ENCODE results near the gene ATG5. TPM values are rescaled to one million over a fixed set of nuclear protein-coding genes. Genes with fewer than 3 reads are reported as not detected.
"Not testable (repeated sequence)": the region's sequence is repeated elsewhere in the genome, so short reads cannot be mapped to it uniquely, and the experiment has no call there.

Gene ATG5
- total RNA-seq, 2 experiments from 2014 or later, result 18.8 to 31.1 TPM

DNA sequence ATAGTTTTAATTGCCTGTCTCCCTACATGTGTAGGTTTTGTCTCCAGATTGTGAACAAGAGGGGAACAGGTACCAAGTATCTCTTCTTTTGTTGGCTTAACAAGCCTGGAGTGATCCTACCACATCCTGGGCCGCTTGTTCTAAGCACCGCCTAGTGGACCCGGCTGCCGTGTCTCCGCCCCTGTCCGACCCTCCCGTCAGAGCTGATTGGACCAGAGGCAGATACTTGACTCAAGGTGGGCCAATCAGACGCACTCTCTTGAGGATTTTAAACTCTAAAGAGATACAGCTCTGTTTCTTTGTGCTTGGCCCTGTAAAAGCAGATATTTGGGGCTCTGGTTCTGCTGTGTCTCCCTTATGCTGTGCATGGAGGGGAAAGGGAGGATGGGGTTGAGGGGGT, 171.2 kb downstream of the ATG5 start:
- Histone ChIP-seq H3K4me3 (ENCODE audit: low read depth, low read length, poor library complexity, severe bottlenecking) (no peak overlapping the region), H3K4me1 (ENCODE audit: insufficient read depth, low read length, poor library complexity, severe bottlenecking) (no peaks in the 10 kb centered on the region), H3K79me2 (ENCODE audit: insufficient read depth, low read depth, low read length) (no peaks in the 10 kb centered on the region), H3K36me3 (ENCODE audit: insufficient read depth, low read length) (no peaks in the 10 kb centered on the region), H4K20me1 (ENCODE audit: insufficient read depth, low read length) (no peaks in the 10 kb centered on the region), H3K9me2 (ENCODE audit: insufficient read depth, low read length) (no peaks in the 10 kb centered on the region), H2AFZ (ENCODE audit: low read length) (no peak overlapping the region), H3K9me3 (ENCODE audit: low read length) (no peaks in the 10 kb centered on the region), H3K4me2 (ENCODE audit: low read length) (no peak overlapping the region), H3K27ac (ENCODE audit: low read depth, low read length, poor library complexity, severe bottlenecking) (no peak overlapping the region)
- TF ChIP-seq, protein P1, sequence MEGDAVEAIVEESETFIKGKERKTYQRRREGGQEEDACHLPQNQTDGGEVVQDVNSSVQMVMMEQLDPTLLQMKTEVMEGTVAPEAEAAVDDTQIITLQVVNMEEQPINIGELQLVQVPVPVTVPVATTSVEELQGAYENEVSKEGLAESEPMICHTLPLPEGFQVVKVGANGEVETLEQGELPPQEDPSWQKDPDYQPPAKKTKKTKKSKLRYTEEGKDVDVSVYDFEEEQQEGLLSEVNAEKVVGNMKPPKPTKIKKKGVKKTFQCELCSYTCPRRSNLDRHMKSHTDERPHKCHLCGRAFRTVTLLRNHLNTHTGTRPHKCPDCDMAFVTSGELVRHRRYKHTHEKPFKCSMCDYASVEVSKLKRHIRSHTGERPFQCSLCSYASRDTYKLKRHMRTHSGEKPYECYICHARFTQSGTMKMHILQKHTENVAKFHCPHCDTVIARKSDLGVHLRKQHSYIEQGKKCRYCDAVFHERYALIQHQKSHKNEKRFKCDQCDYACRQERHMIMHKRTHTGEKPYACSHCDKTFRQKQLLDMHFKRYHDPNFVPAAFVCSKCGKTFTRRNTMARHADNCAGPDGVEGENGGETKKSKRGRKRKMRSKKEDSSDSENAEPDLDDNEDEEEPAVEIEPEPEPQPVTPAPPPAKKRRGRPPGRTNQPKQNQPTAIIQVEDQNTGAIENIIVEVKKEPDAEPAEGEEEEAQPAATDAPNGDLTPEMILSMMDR (conservative IDR thresholded peaks at IDR 0.05; ENCODE audit: low read length), result no peak
- TF ChIP-seq EZH2phosphoT487 (IDR thresholded peaks at IDR 0.05; ENCODE audit: borderline replicate concordance, low read depth, low read length), result no peak
- ChIA-PET POLR2A (interaction anchor here (0.9 to 1.2 kb wide), 4 partner anchors 8 to 10 kb away, joined by 3 to 7 read pairs (median 4); no protein-coding TSS in a partner anchor), CTCF (ENCODE audit: unreplicated experiment) (interaction anchor here (1.7 kb wide), 1 partner anchor 10 kb away, joined by 5 read pairs; no protein-coding TSS in a partner anchor)
- intact Hi-C loops (cut with micrococcal nuclease; ENCODE audit: unreplicated experiment), result no loop called here
- BruUV-seq (replicated peaks), result no TSS peak
- no peak for DNase-seq (ENCODE audit: low spot score)

DNA sequence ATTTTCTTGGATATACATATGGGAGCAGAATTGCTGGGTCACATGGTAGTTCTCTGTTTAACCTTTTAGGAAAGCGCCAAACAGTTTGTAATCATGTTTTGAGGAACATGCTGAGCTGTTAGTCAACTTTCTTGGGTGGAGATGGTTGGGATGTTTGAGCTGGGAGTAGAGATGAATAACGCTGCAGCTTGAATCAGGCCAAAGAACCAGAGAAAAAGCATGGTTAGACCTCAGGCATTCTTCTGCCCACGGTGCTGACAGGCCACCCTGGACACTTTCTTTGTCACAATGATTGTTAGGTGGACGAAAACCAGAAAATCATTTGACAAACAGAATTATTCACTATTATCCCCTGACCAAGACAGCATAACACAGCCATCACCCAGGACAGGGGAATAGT, 172.6 kb downstream of the ATG5 start:
- intact Hi-C loops (cut with micrococcal nuclease; ENCODE audit: unreplicated experiment), result no loop called here
- Histone ChIP-seq H3K4me1 (ENCODE audit: insufficient read depth, low read length, poor library complexity, severe bottlenecking) (no peaks in the 10 kb centered on the region), H3K36me3 (ENCODE audit: insufficient read depth, low read length) (no peaks in the 10 kb centered on the region), H3K9me3 (ENCODE audit: low read length) (no peaks in the 10 kb centered on the region), H3K4me3 (ENCODE audit: low read depth, low read length, poor library complexity, severe bottlenecking) (no peak overlapping the region), H4K20me1 (ENCODE audit: insufficient read depth, low read length) (no peaks in the 10 kb centered on the region), H3K4me2 (ENCODE audit: low read length) (no peak overlapping the region), H3K27ac (ENCODE audit: low read depth, low read length, poor library complexity, severe bottlenecking) (no peak overlapping the region), H3K79me2 (ENCODE audit: insufficient read depth, low read depth, low read length) (no peaks in the 10 kb centered on the region), H3K9me2 (ENCODE audit: insufficient read depth, low read length) (no peaks in the 10 kb centered on the region), H2AFZ (ENCODE audit: low read length) (no peak overlapping the region)
- BruUV-seq (replicated peaks), result no TSS peak
- CTCF ChIA-PET (ENCODE audit: unreplicated experiment), result no interaction called here
- TF ChIP-seq, protein P1 (conservative IDR thresholded peaks at IDR 0.05; ENCODE audit: low read length), result no peak
- TF ChIP-seq EZH2phosphoT487 (IDR thresholded peaks at IDR 0.05; ENCODE audit: borderline replicate concordance, low read depth, low read length), result no peak
- POLR2A ChIA-PET, result interaction anchor here (1.2 kb wide), 1 partner anchor 9 kb away, joined by 4 read pairs; no protein-coding TSS in a partner anchor
- no peak for DNase-seq (ENCODE audit: low spot score)

DNA sequence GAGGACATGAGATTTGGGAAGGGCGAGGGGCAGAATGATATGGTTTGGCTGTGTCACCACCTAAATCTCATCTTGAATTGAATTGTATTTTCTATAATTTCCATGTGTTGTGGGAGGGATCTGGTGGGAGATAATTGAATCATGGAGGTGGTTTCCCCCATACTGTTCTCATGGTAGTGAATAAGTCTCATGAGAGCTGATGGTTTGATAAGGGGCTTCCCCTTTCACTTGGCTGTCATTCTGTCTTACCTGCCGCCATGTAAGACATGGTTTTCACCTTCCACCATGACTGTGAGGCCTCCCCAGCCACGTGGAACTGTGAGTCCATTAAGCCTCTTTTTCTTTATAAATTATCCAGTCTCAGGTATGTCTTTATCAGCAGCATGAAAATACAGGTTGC, 173.1 kb downstream of the ATG5 start:
- H4K20me1 ChIP-seq (ENCODE audit: insufficient read depth, low read length); H3K4me2 ChIP-seq (ENCODE audit: low read length); DNase-seq (ENCODE audit: low spot score); POLR2A ChIA-PET; H3K4me1 ChIP-seq (ENCODE audit: insufficient read depth, low read length, poor library complexity, severe bottlenecking); intact Hi-C loops (cut with micrococcal nuclease; ENCODE audit: unreplicated experiment); H3K27ac ChIP-seq (ENCODE audit: low read depth, low read length, poor library complexity, severe bottlenecking); H3K9me3 ChIP-seq (ENCODE audit: low read length); H2AFZ ChIP-seq (ENCODE audit: low read length); H3K36me3 ChIP-seq (ENCODE audit: insufficient read depth, low read length); CTCF ChIA-PET (ENCODE audit: unreplicated experiment); H3K79me2 ChIP-seq (ENCODE audit: insufficient read depth, low read depth, low read length); H3K9me2 ChIP-seq (ENCODE audit: insufficient read depth, low read length); H3K4me3 ChIP-seq (ENCODE audit: low read depth, low read length, poor library complexity, severe bottlenecking); BruUV-seq (replicated peaks): not testable (repeated sequence)
